Measurements from ENCODE around the gene IL1B.
"Not testable (repeated sequence)": the region's sequence is repeated elsewhere in the genome, so short reads cannot be mapped to it uniquely, and the experiment has no call there.

IL1B gene

DNA sequence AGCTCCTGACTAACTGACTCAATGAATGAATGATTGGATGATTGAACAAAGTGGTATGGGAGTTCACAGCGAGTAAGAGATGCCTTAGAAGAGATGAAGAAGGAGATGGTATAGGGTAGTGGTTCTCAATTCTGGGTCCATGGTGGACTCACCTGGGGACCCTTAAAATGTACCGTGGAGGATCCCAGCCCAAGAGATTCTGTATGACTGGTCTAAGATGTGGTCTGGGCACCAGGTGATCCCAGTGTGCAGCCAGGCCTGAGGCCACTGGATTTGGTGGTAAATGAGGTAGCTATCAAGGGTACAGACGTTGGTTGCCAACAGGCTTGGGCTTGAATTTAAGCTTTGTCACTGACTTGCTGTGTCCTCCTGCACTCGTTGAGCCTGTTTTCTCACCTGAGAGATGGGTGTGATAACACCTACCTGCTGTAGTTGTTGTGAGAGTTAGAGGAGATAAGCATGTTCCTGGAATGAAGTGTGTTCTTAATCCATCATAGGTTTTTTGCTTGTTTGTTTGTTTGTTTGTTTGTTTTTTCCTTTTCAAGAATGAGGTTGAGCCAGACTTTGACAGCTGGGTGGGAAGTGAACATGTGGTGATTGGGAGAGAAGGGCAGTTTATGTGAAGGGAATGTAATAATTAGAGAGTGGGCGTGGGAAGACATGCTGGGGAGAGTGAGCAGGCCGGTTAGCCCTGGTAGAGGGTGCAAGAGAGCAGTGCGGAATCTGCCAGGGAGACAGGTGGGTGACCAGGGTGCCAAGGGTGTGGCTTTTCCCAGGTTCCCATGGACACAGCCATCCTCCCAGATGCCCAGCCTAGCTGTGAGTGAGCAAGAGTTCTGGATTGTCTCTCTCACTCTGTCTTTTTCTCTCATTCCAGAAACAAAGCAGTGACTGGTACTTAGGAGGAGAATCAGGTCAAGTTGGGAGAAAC is 31.4 kb upstream of the IL1B start:
- H3K9me3 ChIP-seq (ENCODE audit: control insufficient read depth, low read length): no peaks in the 10 kb centered on the region
- TF ChIP-seq, protein P1, sequence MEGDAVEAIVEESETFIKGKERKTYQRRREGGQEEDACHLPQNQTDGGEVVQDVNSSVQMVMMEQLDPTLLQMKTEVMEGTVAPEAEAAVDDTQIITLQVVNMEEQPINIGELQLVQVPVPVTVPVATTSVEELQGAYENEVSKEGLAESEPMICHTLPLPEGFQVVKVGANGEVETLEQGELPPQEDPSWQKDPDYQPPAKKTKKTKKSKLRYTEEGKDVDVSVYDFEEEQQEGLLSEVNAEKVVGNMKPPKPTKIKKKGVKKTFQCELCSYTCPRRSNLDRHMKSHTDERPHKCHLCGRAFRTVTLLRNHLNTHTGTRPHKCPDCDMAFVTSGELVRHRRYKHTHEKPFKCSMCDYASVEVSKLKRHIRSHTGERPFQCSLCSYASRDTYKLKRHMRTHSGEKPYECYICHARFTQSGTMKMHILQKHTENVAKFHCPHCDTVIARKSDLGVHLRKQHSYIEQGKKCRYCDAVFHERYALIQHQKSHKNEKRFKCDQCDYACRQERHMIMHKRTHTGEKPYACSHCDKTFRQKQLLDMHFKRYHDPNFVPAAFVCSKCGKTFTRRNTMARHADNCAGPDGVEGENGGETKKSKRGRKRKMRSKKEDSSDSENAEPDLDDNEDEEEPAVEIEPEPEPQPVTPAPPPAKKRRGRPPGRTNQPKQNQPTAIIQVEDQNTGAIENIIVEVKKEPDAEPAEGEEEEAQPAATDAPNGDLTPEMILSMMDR (IDR thresholded peaks at IDR 0.05): no peak
- no peak overlapping the region for H3K27ac ChIP-seq
- H3K4me3 ChIP-seq (ENCODE audit: low read depth, low read length): no peak overlapping the region
- H3K4me2 ChIP-seq (ENCODE audit: low read length): no peak overlapping the region
- H2AFZ ChIP-seq: no peak overlapping the region
- no peak overlapping the region for H3K9ac ChIP-seq
- no peaks in the 10 kb centered on the region for H3K4me1 ChIP-seq
- no peaks in the 10 kb centered on the region for H3K79me2 ChIP-seq
- H3K27me3 ChIP-seq (ENCODE audit: control insufficient read depth, insufficient read depth, low read length): no peaks in the 10 kb centered on the region
- no peaks in the 10 kb centered on the region for H3K36me3 ChIP-seq (ENCODE audit: control insufficient read depth, insufficient read depth, low read length)

DNA sequence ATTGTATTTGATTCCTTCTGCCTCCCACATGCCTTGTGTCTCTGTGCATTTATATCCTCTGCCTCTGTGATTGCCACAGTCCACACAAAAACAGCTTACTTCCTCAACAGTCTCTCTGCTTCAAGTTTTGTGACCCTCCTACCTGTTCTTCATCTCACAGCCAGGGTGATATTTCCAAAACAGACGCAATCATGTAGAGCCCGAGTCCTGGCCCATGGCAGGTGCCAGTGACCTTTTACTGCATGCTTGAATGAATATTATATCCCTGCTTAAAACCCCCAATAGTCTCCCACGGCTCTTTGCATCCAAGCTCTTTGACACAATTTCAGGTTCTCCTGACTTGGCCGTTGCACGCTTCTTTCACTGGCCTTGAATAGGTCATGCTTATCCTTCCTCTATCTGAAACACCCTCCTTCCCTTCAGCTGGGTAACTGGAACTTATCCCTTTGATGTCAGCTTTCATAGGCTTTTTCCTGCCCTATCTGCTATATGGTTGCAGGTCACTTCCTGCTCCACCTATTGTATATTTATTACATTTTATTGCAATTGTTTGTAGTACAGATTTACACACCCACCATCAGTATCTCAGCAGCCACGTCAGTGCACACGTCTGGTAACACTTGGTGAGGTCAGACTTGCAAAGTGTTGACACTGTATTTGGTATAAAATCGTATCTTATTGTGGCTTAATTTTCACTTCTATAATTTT is 29.7 kb upstream of the IL1B start:
- H3K27ac ChIP-seq: no peak overlapping the region
- TF ChIP-seq, protein P1 (IDR thresholded peaks at IDR 0.05): no peak
- no peak overlapping the region for H3K9ac ChIP-seq
- H3K4me3 ChIP-seq (ENCODE audit: low read depth, low read length): no peak overlapping the region
- no peaks in the 10 kb centered on the region for H3K4me1 ChIP-seq
- no peak overlapping the region for H3K4me2 ChIP-seq (ENCODE audit: low read length)
- H3K9me3 ChIP-seq (ENCODE audit: control insufficient read depth, low read length): no peaks in the 10 kb centered on the region
- no peaks in the 10 kb centered on the region for H3K79me2 ChIP-seq
- H3K36me3 ChIP-seq (ENCODE audit: control insufficient read depth, insufficient read depth, low read length): no peaks in the 10 kb centered on the region
- H2AFZ ChIP-seq: no peak overlapping the region
- H3K27me3 ChIP-seq (ENCODE audit: control insufficient read depth, insufficient read depth, low read length): no peaks in the 10 kb centered on the region

DNA sequence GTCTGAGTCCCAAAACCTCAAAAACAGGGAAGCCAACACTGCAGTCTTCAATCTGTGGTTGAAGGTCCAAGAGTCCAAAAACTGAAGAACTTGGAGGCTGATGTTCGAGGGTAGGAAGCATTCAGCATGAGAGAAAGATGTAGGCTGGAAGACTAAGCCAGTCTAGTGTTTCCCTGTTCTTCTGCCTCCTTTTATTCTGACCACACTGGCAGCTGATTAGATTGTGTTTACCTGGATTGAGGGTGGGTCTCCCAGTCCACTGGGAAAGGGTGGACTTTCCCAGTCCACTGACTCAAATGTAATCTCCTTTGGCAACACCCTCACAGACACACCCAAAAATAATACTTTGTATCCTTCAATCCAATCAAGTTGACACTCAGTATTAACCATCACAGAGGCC is 27.5 kb upstream of the IL1B start:
- H3K27me3 ChIP-seq (ENCODE audit: control insufficient read depth, insufficient read depth, low read length): no peaks in the 10 kb centered on the region
- TF ChIP-seq, protein P1 (IDR thresholded peaks at IDR 0.05): no peak
- H3K4me1 ChIP-seq: no peaks in the 10 kb centered on the region
- H3K36me3 ChIP-seq (ENCODE audit: control insufficient read depth, insufficient read depth, low read length): no peaks in the 10 kb centered on the region
- H3K27ac ChIP-seq: no peak overlapping the region
- no peak overlapping the region for H3K4me3 ChIP-seq (ENCODE audit: low read depth, low read length)
- H3K9me3 ChIP-seq (ENCODE audit: control insufficient read depth, low read length): no peaks in the 10 kb centered on the region
- no peaks in the 10 kb centered on the region for H3K79me2 ChIP-seq
- H3K9ac ChIP-seq: no peak overlapping the region
- no peak overlapping the region for H2AFZ ChIP-seq
- no peak overlapping the region for H3K4me2 ChIP-seq (ENCODE audit: low read length)

DNA sequence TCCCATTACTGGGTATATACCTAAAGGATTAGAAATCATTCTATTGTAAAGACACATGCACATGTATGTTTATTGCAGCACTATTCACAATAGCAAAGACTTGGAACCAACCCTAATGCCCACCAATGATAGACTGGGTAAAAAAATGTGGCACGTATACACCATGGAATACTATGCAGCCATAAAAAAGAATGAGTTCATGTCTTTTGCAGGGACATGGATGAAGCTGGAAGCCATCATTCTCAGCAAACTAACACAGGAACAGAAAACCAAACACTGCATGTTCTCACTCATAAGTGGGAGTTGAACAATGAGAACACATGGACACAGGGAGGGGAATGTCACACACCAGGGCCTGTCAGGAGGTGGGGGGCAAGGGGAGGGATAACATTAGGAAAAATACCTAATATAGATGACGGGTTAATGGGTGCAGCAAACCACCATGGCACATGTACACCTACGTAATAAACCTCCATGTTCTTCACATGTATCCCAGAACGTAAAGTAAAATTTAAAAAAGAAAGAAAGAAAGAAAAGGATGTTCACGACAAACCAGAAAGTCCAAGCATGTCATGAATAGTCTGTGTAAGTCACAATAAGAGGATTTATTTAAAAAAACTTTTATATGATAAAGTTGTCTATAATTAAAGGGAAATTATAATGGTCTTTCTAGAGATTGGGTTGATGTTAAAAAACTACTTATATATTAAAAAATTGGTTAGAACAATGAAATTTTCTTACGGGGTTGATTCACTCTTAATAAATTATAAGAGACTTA is 23.0 kb upstream of the IL1B start:
- H3K4me1 ChIP-seq; H3K36me3 ChIP-seq (ENCODE audit: control insufficient read depth, insufficient read depth, low read length); H3K9me3 ChIP-seq (ENCODE audit: control insufficient read depth, low read length); H3K4me3 ChIP-seq (ENCODE audit: low read depth, low read length); H3K27me3 ChIP-seq (ENCODE audit: control insufficient read depth, insufficient read depth, low read length); H3K9ac ChIP-seq; H3K27ac ChIP-seq; H3K4me2 ChIP-seq (ENCODE audit: low read length); H2AFZ ChIP-seq; H3K79me2 ChIP-seq: not testable (repeated sequence)

DNA sequence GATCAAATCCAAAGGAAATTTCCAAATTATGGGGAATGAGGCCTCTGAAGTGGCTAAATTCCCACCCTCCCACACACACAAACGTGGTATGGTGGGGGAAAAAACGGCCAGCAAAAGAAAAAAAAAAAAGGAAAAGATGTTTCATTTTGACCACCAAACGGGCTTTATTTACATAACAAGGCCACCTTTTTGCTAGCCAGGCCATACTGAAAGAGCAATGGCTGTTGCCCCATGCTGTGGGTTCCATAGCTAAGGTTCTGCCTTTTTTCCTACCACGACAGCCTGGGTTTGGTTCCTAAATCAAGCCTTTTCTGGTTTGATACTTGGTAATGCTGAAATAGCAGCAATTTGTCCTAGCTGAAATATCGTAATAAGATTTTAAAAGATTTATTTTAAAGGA is 14.0 kb upstream of the IL1B start:
- H3K36me3 ChIP-seq (ENCODE audit: control insufficient read depth, insufficient read depth, low read length): no peaks in the 10 kb centered on the region
- no peaks in the 10 kb centered on the region for H3K27me3 ChIP-seq (ENCODE audit: control insufficient read depth, insufficient read depth, low read length)
- TF ChIP-seq, protein P1 (IDR thresholded peaks at IDR 0.05): no peak
- H3K4me2 ChIP-seq (ENCODE audit: low read length): no peak overlapping the region
- no peak overlapping the region for H3K27ac ChIP-seq
- H3K4me3 ChIP-seq (ENCODE audit: low read depth, low read length): no peak overlapping the region
- H3K4me1 ChIP-seq: no peaks in the 10 kb centered on the region
- no peak overlapping the region for H3K9ac ChIP-seq
- H2AFZ ChIP-seq: no peak overlapping the region
- no peaks in the 10 kb centered on the region for H3K79me2 ChIP-seq
- H3K9me3 ChIP-seq (ENCODE audit: control insufficient read depth, low read length): no peaks in the 10 kb centered on the region
